Measurements from ENCODE around the gene CSTPP1.

- TF ChIP-seq EZH2phosphoT487 (IDR thresholded peaks at IDR 0.05; ENCODE audit: borderline replicate concordance, low read length) (no peak), CTCF (IDR thresholded peaks at IDR 0.05; ENCODE audit: low read depth, low read length, poor library complexity, severe bottlenecking) (peak; percentile 100)
Observed at GRCh38 chr11:47152953-47153950, 216.7 kb downstream of the CSTPP1 start.

All from DOHH2 (cell line).